WERI-Rb-1 (cell line): ENCODE results near the gene CXCL1.

Source experiments
- DNase-seq: peaks from one replicate; pipeline ENCODE4 v3.0.0-alpha.2; 2020
- H3K27ac ChIP-seq: fragments of 250-450 bp; sonication (Bioruptor Pico); 2 replicates; pipeline ENCODE4 v1.5.1; 2020; ENCODE audit warnings: mild to moderate bottlenecking, moderate library complexity
- H3K27me3 ChIP-seq: fragments of 250-450 bp; sonication (Bioruptor Pico); 2 replicates; pipeline ENCODE4 v1.5.1; 2021; ENCODE audit warnings: mild to moderate bottlenecking, low read depth, moderate library complexity; ENCODE audit not compliant: insufficient read depth, severe bottlenecking
- H3K36me3 ChIP-seq: fragments of 250-450 bp; sonication (Bioruptor Pico); 2 replicates; pipeline ENCODE4 v1.5.1; 2020; ENCODE audit warnings: mild to moderate bottlenecking, moderate library complexity
- H3K4me3 ChIP-seq: 2 replicates; pipeline ENCODE4 v1.5.1; 2011; ENCODE audit warnings: low read depth, mild to moderate bottlenecking, control low read depth, low read length
- H3K9me3 ChIP-seq: fragments of 250-450 bp; sonication (Bioruptor Pico); 2 replicates; pipeline ENCODE4 v1.5.1; 2021; ENCODE audit warnings: mild to moderate bottlenecking, moderate library complexity; ENCODE audit not compliant: severe bottlenecking
- CTCF ChIP-seq: IDR thresholded peaks from 2 replicates; pipeline ENCODE4 v1.5.1; 2011; ENCODE audit warnings: low read depth, mild to moderate bottlenecking, control low read depth, inconsistent platforms, low read length

CXCL1 gene

DNA sequence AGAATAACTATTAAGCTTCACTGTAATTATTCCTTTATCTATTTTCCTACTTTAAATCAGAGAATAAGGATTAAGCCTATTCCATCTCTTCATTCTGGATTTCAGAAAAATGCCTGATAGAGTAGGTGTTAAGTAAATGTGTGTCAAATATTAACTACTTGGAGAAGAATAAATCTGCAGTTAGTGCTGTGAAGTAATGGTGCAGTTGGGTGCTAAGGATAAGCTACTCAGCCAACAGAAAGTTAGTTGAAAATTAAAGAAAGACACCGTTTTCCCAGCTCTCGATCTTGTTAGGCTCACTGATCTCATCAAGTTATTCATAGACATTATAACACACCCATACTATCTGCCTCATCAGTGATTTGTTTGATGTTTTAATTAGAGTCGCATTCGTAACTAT, 9.0 kb upstream of the CXCL1 start:
- no peak overlapping the region for H3K27ac ChIP-seq
- DNase-seq: no peak
- H3K36me3 ChIP-seq: no peaks in the 10 kb centered on the region
- H3K9me3 ChIP-seq: no peaks in the 10 kb centered on the region
- TF ChIP-seq CTCF: no peak
- H3K27me3 ChIP-seq: no peaks in the 10 kb centered on the region
- H3K4me3 ChIP-seq: no peak overlapping the region

DNA sequence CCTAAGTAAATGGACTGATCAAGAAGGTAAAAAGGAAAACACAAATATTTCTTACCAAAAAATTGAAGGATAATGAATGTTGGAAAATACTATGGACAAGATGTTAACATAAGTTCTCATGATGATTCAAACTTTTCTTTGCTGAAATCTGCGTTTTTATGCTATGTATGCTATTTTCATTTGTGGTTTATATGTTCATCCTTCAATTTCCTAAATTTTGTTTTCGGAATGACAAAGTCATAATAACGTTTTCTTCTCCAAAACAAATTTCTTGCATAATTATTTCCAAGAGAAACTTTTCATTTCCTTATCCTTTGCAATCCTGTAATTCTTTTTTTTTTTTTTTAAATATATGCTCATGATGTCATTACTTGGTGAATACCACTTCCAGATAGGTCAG, 8.3 kb upstream of the CXCL1 start:
- Histone ChIP-seq H3K27ac (no peak overlapping the region), H3K36me3 (no peaks in the 10 kb centered on the region), H3K27me3 (no peaks in the 10 kb centered on the region), H3K4me3 (no peak overlapping the region), H3K9me3 (no peaks in the 10 kb centered on the region)
- no peak for DNase-seq
- TF ChIP-seq CTCF: no peak

DNA sequence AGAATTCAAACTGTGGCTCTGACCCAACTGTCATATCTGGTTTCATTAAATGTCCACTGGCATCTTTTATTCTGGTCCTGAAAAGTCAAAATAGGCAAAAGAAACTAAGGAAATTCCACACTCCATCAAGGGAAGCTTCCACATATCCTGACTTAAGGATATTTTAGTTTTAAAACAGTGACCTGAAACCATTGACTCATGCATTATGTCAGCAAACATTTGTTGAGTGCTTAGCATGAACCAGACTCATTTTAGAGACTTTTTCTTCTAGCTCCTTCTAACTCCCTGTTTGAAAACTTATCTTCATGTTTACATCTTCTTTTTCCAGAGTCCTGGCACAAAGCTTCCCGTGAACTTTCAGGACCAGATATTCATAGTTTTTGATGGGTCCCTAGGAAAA, 6.9 kb upstream of the CXCL1 start:
- no peak overlapping the region for H3K4me3 ChIP-seq
- no peaks in the 10 kb centered on the region for H3K9me3 ChIP-seq
- H3K36me3 ChIP-seq: no peaks in the 10 kb centered on the region
- DNase-seq: no peak
- no peak for TF ChIP-seq CTCF
- no peaks in the 10 kb centered on the region for H3K27me3 ChIP-seq
- no peak overlapping the region for H3K27ac ChIP-seq

- Histone ChIP-seq H3K4me3 (no peak overlapping the region), H3K36me3 (no peaks in the 10 kb centered on the region), H3K9me3 (no peaks in the 10 kb centered on the region), H3K27me3 (no peaks in the 10 kb centered on the region), H3K27ac (no peak overlapping the region)
- DNase-seq: peak; percentile 22
- peak; percentile 65 for TF ChIP-seq CTCF
These were observed 4.8 kb upstream of the CXCL1 start for GRCh38 chr4:73864365-73864764.

DNA sequence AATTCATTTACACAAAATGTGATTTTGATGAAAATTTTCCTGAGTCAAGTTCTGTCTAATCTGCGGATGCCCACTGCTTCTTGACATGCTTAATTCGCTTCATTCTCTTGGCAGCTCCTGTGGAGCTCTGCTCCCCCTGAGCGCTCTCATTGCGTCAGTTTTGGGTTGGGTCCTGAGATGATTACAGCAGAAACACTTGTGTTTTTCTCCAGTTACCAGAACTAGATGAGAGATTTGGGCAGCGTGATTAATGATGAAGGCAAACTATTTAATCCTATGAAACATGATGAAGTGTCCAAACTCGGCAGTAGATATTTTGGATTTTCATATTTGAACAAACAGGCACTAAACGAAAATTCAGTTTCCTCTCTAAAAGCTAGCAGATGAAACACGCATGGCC, 4.2 kb upstream of the CXCL1 start:
- no peak overlapping the region for H3K27ac ChIP-seq
- no peak for DNase-seq
- H3K36me3 ChIP-seq: no peaks in the 10 kb centered on the region
- no peaks in the 10 kb centered on the region for H3K9me3 ChIP-seq
- no peak for TF ChIP-seq CTCF
- H3K4me3 ChIP-seq: no peak overlapping the region
- H3K27me3 ChIP-seq: no peaks in the 10 kb centered on the region

GRCh38 chr4:73865431-73866096, 3.6 kb upstream of the CXCL1 start:
- no peak for DNase-seq
- Histone ChIP-seq H3K36me3 (no peaks in the 10 kb centered on the region), H3K9me3 (no peaks in the 10 kb centered on the region), H3K4me3 (no peak overlapping the region), H3K27me3 (no peaks in the 10 kb centered on the region), H3K27ac (no peak overlapping the region)
- TF ChIP-seq CTCF: no peak
